Astrocyte of the hippocampus (primary cell): ENCODE data around the gene ARGFX.
"Not testable (repeated sequence)": the region's sequence is repeated elsewhere in the genome, so short reads cannot be mapped to it uniquely, and the experiment has no call there.

ENCODE experiments used
- DNase-seq: peaks from one replicate; pipeline ENCODE4 v3.0.0; 2011; ENCODE audit warnings: low read depth, low spot score

Gene ARGFX

GRCh38 chr3:121567649-121568048, at the start of gene ARGFX:
ARGFX (plus strand) TSS chr3:121567949; CDS start chr3:121570714, 2,765 bp downstream.
- no peak for DNase-seq

- no peak for DNase-seq
Observed at GRCh38 chr3:121517953-121518655, 49.6 kb upstream of the ARGFX start.

DNA sequence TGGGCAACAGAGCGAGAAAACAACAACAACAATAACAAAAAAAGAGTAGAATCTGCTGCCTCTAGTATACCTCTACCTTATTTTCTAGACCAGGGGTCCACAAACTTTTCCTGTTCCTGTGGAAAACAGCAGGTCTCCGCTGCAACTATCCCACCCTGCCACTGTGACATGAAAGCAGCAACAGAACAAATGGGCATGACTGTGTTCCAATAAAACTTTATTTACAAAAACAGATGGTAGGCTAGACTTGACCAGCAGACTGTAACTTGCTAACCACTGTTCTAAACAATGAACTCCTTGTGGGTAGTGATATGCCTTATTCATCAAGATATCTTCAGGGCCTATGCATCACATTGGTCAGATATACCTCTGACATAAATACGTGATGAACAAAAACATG, 47.2 kb upstream of the ARGFX start:
- no peak for DNase-seq

GRCh38 chr3:121529308-121529707, 38.4 kb upstream of the ARGFX start:
- DNase-seq, result peak; percentile 33

GRCh38 chr3:121531269-121531668, 36.5 kb upstream of the ARGFX start:
- no peak for DNase-seq

DNA sequence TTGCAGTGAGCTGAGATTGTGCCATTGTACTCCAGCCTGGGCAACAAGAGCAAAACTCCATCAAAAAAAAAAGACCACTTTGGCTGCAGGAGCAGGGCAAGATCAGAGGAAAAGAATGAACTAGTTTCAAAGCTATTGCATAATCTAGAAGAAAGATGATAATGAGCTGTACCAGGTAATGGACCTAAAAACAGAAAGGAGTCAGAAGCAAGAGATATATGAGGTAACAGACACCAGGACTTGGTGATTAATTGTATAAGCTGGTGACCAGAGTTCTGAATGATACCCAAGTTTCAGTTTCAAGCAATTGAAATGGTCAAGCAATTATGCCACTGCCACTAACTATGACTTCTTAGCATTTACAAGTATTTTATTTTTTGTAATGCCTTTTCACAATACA, 24.8 kb upstream of the ARGFX start:
- DNase-seq, result no peak

GRCh38 chr3:121545049-121545573, 22.6 kb upstream of the ARGFX start:
- peak; percentile 22 for DNase-seq

GRCh38 chr3:121545574-121546455, 21.9 kb upstream of the ARGFX start, which contains the start of gene POLQ:
POLQ (minus strand) TSS chr3:121545988; CDS start chr3:121545877, 111 bp downstream.
- DNase-seq, result peak; percentile 96

GRCh38 chr3:121552379-121552778, 15.4 kb upstream of the ARGFX start:
- no peak for DNase-seq

DNA sequence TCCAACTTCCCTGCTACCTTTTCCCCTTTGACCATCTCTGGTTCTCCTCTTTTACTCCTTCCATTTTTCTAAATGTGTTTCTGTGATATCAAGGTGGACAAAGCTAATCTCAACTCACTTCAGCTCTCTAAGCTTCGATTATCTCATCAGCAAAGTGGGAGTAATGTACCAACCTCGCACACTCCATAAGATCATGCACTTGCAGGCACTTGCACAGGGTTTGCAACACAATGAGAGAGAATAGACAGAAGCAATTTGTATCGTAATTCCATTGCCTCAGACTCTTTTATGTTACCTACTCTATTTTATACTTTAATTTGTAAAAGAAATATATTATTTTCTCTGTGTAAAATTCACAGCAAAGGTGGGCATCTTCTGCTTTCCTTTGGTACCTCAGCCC, 15.0 kb upstream of the ARGFX start:
- no peak for DNase-seq

DNA sequence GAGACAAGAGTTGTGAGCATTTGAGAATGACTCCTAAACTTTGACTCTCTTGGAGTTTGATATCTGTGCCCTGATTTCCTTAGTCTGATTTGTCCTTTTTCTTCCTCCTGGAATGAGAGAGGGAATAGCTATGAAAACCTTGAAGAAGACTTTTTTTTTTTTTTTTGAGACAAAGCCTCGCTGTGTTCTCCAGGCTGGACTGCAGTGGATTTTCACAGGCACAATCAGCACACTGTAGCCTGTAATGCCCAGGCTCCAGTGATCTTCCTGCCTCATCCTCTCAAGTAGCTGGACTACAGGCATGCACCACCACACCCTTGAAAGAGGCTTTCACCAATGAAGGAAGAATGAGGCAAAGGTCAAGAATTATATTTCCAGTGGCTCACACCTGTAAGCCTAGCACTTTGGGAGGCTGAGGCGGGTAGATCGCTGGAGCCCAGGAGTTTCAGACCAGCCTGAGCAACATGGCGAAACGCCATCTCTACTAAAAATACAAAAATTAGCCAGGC, 10.3 kb upstream of the ARGFX start:
- no peak for DNase-seq

DNA sequence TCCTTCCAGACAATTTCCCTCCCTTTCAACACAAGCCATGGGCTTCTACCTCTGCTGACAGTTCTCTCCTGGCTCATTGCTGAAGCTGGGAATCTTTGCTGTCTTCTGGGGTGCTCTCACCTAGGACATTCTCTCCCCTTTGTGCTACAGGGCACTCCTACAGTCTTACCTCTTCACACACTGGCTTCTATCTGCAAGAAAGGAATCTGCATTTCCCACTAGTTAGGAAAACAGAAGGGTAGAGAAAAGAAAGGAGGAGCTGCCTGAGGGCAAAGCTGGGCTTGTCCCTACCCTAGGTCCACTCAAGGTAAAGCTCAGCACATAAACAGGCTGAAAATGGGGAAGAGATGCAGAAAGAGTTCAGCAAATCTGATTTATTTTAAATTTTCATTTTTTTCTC, 5.6 kb upstream of the ARGFX start:
- DNase-seq, result no peak

- DNase-seq, result no peak
Observed at GRCh38 chr3:121566773-121567172, 976 bp upstream of the ARGFX start.

DNA sequence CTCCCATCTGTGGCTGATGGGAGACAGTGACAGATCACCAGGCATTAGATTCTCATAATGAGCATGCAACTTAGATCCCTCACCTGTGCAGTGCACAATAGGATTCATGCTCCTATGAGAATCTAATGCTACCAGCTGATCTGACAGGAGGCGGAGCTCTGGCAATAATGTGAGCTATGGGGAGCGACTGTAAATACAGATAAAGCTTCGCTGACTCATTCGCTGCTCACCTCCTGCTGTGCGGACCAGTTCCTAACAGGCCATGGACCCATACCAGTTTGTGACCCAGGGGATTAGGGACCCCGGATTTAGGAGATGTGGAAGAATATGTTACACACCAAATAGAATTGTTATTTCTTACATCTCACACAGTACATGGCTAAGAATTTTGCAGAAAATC, 6.7 kb downstream of the ARGFX start:
- peak; percentile 14 for DNase-seq

DNA sequence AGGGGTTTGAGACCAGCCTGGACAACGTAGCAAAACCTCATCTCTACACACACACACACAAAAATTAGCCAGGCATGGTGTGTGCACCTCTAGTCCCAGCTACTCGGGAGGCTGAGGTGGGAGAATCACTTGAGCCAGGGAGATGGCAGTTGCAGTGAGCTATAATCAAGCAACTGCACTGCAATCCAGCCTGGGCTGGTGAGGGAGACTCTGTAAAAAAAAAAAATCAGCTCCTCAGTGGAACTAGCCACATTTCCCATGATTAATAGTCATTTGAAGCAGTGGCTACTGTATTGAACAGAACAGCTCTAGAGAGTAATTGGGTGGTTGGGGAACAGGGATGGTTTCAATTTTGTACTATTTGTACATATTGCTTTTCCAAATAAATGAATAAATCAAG, 13.9 kb downstream of the ARGFX start:
- DNase-seq, result no peak

GRCh38 chr3:121584418-121584817, 16.7 kb downstream of the ARGFX start:
- no peak for DNase-seq

GRCh38 chr3:121592856-121593702, 25.3 kb downstream of the ARGFX start, which contains the start of gene FBXO40:
FBXO40 (plus strand) TSS chr3:121593379; CDS start chr3:121620576, 27,197 bp downstream.
- DNase-seq, result no peak

GRCh38 chr3:121593806-121594205, 26.1 kb downstream of the ARGFX start:
- DNase-seq, result not testable (repeated sequence)

GRCh38 chr3:121594850-121595249, 27.1 kb downstream of the ARGFX start:
- no peak for DNase-seq

GRCh38 chr3:121595765-121596406, 28.1 kb downstream of the ARGFX start:
- DNase-seq, result no peak

GRCh38 chr3:121598564-121598963, 30.8 kb downstream of the ARGFX start:
- DNase-seq, result no peak
